NT2/D1 (cell line): Measurements from ENCODE around the gene PEX10.

ENCODE experiments used
- SUZ12 ChIP-seq: IDR thresholded peaks from 2 replicates; pipeline ENCODE4 v1.6.1; 2011; ENCODE audit not compliant: insufficient read length, insufficient read depth; ENCODE audit errors: extremely low read depth
- YY1 ChIP-seq: IDR thresholded peaks from 2 replicates; pipeline ENCODE4 v1.6.1; 2011; ENCODE audit not compliant: insufficient read length, insufficient read depth
- ZNF274 ChIP-seq: IDR thresholded peaks from 2 replicates; pipeline ENCODE4 v1.6.1; 2011; ENCODE audit warnings: mild to moderate bottlenecking, low read depth, low read length

- TF ChIP-seq ZNF274 (no peak), YY1 (no peak), SUZ12 (no peak)
Observed at GRCh38 chr1:2391931-2392509, 20.3 kb downstream of the PEX10 start.
